ENCODE results near the gene KIF3C.
"Not testable (repeated sequence)": the region's sequence is repeated elsewhere in the genome, so short reads cannot be mapped to it uniquely, and the experiment has no call there.

Gene KIF3C

GRCh38 chr2:25982273-25982967, at the start of gene KIF3C:
Gene KIF3C, minus strand, starts transcription at chr2:25982497. Its CDS starts 580 bp downstream, at chr2:25981917.
- DNase-seq: peak; percentile 73

DNA sequence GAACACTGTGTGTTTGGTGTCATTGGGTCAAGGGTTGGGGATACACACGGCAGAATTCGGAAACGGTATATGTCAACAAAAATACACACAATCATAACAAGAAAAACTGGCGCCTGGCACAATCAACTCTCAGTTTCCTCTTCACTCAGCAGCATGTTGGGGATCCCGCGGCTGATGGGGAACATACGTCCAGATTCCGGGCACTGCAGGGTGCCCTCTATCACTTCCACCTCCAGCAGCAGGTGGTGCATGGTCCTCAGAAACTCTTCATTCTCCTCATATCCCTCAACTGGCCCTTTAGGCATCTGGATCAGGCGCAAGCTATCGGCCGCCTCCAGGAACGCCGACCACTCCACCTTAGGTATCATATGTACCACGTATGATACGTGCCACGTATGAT, 45.8 kb upstream of the KIF3C start:
- DNase-seq: not testable (repeated sequence)

DNA sequence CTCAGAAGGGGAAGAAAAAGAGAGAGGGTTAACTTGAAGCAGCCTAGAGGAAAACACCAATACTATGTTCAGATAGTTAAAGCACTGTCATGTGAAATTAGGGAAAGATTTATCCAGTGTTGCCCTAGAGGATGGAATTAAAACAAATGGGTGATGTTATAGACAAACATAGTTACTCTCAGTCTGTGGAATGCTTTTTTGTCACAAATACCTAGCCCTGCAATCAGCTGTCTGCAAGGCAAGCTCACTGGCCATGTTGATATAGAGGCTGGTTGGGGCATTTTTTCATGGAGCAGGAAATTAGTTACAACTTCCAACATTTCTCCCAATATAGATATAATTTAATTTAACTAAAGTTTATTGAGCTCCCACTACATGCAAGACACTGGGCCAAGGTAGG, 43.2 kb upstream of the KIF3C start:
- no peak for DNase-seq

DNA sequence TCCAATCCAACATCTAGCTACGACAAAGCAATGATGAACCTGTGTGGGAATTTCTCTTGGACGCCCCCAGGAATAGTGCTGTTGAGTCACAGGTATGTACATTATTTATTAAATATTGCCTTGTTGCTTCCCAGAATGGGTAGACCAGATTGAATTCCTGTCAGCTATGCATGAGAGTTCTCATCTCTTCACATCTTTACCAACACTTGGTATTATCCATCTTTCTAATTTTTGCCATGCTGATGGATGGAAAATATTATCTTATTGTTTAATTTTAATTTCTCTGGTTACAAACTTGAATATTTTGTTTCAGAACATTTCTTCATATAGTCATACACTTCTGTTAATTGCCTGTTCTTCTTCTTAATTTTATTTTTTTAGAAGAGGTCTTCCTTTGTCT, 42.0 kb upstream of the KIF3C start:
- no peak for DNase-seq

DNA sequence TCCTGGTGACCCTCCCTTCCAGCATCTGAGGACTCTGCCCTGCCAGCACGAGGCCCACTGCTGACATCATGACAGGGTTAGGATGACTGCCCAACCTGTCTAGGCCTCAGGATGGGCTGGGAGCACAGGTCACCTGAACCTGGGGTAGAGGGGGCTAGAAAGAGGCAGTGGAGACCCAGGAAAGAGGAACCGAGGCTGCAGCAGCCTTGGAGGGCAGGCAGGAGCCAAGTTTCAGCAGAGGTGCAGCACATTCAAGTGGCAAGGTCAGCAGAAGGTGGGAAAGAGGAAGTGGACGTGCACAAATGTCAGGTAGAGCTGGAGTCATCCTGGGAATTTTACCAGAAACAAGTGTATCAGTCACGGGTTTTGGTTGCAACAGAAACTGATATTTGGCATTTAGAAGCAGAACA, 37.9 kb upstream of the KIF3C start:
- DNase-seq: no peak

DNA sequence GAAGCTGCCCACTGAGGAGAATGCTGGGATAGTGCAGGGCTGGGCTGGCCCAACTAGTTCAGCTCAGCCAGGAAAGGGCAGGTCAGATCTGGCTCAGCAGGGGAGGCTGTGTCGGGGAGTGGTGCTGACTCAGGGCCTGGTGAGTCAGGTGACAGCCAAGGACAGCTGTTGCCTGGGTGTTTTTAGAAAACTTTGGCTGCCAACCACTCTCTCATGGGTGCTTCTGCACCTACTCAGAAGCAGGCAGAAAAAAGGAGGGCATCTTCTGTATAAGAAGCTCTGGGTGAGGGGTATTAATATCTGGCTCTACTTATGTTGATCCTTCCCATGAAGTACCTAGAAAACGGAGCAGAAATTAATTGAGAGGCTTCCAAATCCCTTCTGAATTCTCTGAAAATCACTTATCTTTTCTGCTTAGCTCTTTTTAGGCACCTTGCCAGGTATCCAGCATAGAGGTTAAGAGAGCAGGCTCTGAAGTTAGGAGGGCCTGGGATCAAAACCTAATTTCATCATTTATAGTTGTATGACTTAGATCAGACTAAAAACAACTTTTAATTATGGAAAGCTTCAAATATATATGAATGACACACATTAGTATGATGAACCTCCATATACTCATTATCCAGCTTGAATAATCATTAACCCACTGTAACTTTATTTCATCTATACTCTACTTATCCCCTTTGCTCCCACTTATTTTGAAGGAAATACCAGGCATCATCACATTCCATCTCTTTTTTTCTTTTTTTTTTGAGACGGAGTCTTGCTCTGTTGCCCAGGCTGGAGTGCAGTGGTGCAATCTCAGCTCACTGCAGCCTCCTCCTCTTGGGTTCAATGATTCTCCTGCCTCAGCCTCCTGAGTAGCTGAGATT, 36.1 kb upstream of the KIF3C start:
- DNase-seq: peak; percentile 18

DNA sequence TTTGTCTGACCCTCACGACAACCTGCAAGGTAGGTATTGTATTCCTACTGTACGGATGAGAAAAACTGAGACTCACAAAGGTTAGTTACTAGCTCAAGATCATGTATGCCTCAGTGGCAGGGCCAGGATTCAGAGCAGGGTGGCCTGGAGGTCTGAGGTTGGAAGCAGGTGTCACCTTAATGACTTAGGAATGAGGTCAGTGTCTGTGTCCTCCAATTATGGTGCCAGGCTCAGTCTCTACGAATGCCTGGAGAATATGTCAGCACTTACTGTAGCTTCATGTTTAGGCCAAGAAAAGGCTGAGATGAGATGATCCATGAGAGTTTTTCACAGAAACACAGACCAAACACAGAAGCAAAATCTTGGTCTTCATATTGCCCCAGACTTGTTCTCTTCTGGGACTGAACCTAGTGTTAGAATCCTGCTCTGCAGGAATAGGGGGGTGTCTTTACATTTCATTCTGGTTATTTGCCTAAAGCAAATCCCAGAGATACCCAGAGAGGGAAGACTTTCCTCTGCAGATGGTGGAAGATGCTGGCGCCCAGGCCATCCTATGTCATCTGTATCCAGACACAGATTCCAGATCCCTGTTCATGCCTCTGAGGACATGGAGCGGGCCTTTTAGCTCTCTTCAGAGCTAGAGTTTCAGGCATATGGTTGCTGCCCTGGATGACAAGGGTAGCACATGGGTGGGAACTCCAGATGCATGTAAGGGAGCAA, 35.3 kb upstream of the KIF3C start:
- no peak for DNase-seq

DNA sequence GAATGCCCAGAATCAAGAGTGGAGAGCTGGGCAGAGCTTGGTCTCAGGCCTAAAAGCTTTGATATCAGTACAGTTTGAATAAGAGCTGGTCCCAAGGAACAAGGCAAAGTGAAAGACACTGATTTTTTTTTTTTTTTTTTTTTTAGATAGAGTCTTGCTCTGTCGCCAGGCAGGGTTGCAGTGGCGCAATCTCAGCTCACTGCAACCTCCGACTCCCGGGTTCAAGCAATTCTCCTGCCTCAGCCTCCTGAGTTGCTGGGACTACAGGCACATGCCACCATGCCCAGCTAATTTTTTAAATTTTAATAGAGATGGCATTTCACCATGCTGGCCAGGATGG, 34.4 kb upstream of the KIF3C start:
- DNase-seq: not testable (repeated sequence)

DNA sequence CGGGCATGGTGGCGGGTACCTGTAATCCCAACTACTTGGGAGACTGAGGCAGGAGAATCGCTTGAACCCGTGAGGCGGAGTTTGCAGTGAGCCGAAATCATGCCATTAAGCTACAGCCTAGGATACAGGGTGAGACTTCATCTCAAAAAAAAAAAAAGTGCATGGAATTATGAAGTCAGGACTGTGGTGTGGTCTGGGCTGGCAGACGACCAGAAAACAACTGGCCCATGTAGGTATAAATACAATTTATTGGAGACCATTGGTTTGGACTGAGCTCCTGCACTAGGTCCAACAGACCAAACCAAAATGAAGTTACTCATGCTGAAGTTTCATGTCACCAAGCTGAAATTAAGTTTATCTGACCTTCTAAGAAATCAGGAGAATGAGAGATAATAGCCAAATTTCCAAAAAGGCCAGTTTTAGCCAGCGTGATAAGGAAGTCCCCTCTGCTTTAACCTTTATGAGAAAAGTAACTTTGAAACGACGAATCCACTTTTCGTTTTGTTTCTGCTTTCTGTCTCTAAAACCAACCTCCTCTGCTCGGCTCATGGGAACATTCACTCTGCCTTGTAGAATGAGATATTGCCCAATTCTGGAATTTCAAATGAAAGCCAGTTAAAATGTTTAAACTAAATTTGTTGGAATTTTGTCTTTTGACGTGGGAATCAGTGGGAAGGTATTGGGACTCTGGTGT, 33.9 kb upstream of the KIF3C start:
- DNase-seq: no peak

DNA sequence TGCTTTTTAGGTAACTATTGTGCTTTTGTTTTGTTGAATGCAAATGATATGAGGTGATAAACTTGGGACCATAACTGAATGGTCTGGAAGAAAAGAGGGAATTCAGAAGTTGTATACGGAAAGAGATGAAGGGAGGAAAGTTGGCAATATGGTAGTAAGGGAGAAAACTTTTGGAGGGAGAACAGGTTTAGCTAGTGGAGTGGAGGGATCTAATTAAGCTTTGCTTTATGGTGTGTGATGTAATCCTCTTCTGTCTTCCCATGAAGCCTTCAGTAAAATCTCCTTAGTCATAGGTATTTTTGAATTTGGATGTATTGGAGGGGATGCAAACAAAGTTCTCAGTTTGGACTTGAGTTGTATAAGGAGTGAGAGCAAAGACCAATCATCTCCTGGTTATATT, 31.4 kb upstream of the KIF3C start:
- no peak for DNase-seq

- DNase-seq: no peak
These were observed 29.9 kb upstream of the KIF3C start for GRCh38 chr2:26011990-26012856.

GRCh38 chr2:26011609-26011989, 29.3 kb upstream of the KIF3C start:
- DNase-seq: no peak

GRCh38 chr2:26010943-26011342, 28.6 kb upstream of the KIF3C start:
- no peak for DNase-seq

GRCh38 chr2:26009567-26009963, 27.3 kb upstream of the KIF3C start:
- DNase-seq: no peak

DNA sequence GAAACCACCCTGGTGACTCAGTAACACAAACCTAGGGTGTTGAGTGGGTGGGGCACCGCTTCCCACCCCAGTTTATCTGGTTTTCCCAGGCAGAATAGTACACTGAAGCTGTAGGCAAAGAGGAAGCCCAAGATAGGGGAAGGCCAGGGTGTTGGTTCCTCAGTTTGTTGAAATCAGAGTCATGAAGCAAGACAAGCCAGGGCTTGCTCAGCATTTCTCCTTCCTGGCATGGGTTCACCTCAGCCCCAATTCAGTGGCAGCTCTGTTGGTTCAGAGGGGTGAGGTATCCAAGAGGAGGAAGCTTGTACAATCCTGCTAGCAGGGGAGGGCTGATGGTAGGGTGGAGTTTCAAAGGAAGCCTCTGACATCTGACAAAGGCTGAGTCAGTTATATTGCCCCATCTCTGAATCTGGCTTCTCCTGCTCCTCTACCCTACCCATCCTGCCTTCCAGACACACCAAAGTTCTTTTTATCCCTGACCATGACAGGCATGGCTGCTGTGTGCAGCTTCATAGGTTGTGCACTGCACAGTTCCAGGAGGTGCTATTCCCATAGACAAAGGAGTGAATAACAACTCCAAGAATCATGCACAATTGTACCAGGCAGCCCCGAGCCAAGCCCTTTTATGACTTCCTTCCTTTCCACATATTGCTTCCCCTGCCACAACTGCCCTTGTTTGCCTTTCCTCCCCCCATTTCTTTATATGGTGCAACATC, 26.7 kb upstream of the KIF3C start:
- no peak for DNase-seq

DNA sequence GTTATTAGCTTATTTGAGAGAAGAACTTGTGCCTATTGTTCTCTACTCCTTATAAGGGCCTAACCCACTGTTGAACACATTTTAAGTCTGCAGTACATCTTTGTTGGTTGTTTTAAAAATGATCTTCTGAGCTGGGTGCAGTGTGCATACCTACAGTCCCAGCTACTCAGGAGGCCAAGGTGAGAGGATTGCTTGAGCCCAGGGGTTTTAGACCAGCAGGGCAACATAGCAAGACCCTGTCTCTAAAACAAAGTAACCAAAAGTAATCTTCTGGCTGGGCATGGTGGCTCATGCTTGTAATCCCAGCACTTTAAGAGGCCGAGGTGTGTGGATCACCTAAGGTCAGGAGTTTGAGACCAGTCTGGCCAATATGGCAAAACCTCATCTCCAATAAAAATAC, 25.8 kb upstream of the KIF3C start:
- no peak for DNase-seq

DNA sequence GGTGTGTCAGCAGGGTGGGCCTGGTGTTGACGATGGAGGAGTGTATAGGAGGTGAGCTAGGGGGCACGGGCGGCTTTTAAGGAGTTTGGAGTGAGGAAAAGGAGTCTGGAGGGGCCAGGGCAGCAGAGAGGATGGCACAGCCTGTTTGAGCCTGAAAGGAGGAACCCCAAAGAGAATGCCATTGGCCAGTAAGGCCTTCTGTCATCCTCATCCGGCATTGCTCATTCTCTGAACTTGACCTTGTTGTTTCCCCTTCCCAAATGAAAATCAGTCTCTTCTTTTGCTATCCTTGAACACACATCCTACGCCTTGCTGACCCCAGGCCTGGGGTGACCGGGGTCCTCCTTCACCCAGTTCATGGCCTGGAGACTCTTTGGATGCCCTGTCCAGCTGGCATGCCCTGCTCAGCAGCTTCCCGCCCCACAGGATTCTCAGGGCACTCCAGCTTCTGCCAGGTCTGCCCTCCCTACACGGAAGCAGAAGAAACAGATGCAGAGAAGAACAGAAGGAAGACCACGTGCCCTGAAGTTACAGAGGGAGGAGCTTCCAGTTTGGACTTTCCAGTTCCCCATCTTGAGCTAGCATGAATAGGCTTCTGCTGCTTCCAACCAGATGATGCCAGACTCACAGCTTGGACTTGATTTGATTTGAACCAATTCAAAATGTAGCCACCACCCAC, 20.5 kb upstream of the KIF3C start:
- DNase-seq: no peak

DNA sequence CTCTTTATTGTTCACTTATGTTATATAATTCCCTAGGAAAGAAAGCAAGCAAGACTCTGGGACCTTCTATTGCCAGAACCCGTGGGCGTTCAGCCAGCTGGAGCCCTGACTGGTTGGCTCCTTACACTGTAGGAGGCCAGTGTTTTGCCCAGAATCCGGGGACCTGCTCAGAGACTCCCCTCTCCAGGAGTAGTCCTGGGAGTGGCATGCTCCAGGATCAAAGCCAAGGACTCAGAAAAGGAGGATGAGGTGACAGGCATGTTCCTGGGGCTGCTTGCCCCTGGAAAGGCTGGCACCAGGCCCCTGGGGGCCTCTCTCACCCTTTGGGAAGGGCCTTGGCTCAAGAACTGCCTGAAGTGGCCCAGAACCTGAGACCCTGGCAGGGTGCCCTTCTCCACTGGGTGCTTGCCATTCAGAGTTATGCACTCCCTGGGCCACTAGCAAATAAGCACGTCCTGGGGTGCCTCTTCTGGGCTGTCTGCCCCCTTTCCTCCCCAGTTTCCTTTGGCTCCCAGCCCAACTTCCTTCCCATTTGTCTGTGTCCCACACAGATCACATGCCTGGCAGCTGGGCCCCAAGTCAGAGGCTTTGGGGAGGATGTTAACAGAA, 19.6 kb upstream of the KIF3C start:
- DNase-seq: no peak

- DNase-seq: no peak
These were observed 18.3 kb upstream of the KIF3C start for GRCh38 chr2:26000561-26001082.

GRCh38 chr2:25999406-25999805, 17.1 kb upstream of the KIF3C start:
- DNase-seq: not testable (repeated sequence)

Data from activated naive CD4-positive, alpha-beta T cell treated with anti-CD3 and anti-CD28 coated beads, Interleukin-2, amount 50 U/mL, for 16 hours (primary cell).